T-cell (primary cell): ENCODE data around the gene SLC38A10. TPM values are rescaled to one million over a fixed set of nuclear protein-coding genes. Genes with fewer than 3 reads are reported as not detected.

Experiments used
- ATAC-seq, 4 experiments: fragments of 200-7000 bp in 3 of 4; fragments of 150-1000 bp in 1 of 4; cut with Tn5 transposase; replicated peaks in 1 of 4; 1 replicate in 3 of 4; 2 replicates in 1 of 4; pipeline ENCODE4 v1.10.0; 2021; ENCODE audit warnings: moderate library complexity in 3 of 4, mild to moderate bottlenecking in 2 of 4, moderate number of reproducible peaks in 1 of 4
- CTCF ChIA-PET, 2 donors: fragments of 300-600 bp; sonication (Branson Sonifier 250); formaldehyde crosslinking; loops; one replicate each; lab custom pipeline; 2022; ENCODE audit warnings: antibody characterized with exemption in 2 of 2; lab: Charles Lee
- POLR2A ChIA-PET, 2 donors: fragments of 300-600 bp; sonication (Branson Sonifier 250); formaldehyde crosslinking; loops; one replicate each; lab custom pipeline; 2022; ENCODE audit warnings: antibody characterized with exemption in 2 of 2; lab: Charles Lee
- DNase-seq, 35 experiments: peaks; one replicate each; pipeline versions ENCODE4 v3.0.0 to v3.0.0-alpha.2; 2013 to 2023
- H3K27ac ChIP-seq: one replicate; pipeline ENCODE4 v1.5.1; 2013; ENCODE audit warnings: low read length
- H3K27me3 ChIP-seq, 2 experiments: replicated peaks in 1 of 2; 1 replicate in 1 of 2; 2 replicates in 1 of 2; pipeline versions ENCODE4 v1.6.1 to v1.7.0; 2013; ENCODE audit warnings: low read length in 1 of 2, mixed read lengths in 1 of 2; ENCODE audit not compliant: control insufficient read depth in 2 of 2, insufficient read depth in 2 of 2; ENCODE audit errors: extremely low read depth in 1 of 2
- H3K36me3 ChIP-seq, 2 donors: 1 replicate in 1 of 2; 2 replicates in 1 of 2; pipeline versions ENCODE4 v1.6.1 to v1.7.0; 2013; ENCODE audit warnings: low read length in 1 of 2; ENCODE audit not compliant: control insufficient read depth in 2 of 2, insufficient read depth in 1 of 2; ENCODE audit errors: extremely low read depth in 1 of 2
- H3K4me1 ChIP-seq, 2 experiments: 1 replicate in 1 of 2; 2 replicates in 1 of 2; pipeline versions ENCODE4 v1.6.1 to v1.7.0; 2013; ENCODE audit warnings: low read length in 2 of 2, mixed read lengths in 1 of 2; ENCODE audit not compliant: insufficient read depth in 2 of 2, control insufficient read depth in 1 of 2; ENCODE audit errors: extremely low read depth in 1 of 2
- H3K4me3 ChIP-seq, 2 donors: 1 replicate in 1 of 2; 2 replicates in 1 of 2; pipeline versions ENCODE4 v1.5.1 to v1.7.0; 2013; ENCODE audit warnings: mild to moderate bottlenecking in 2 of 2, low read length in 1 of 2, moderate library complexity in 1 of 2; ENCODE audit not compliant: control insufficient read depth in 1 of 2; ENCODE audit errors: extremely low read depth in 1 of 2
- H3K9me3 ChIP-seq: 2 replicates; pipeline ENCODE4 v1.7.0; 2013
- H3K27ac Mint-ChIP-seq, 2 donors: one replicate each; pipeline ENCODE4 v1.8.0; 2020 to 2021; ENCODE audit warnings: mild to moderate bottlenecking in 2 of 2, mixed read lengths in 2 of 2
- H3K27me3 Mint-ChIP-seq, 2 donors: one replicate each; pipeline ENCODE4 v1.8.0; 2021 to 2022; ENCODE audit warnings: mixed read lengths in 2 of 2
- H3K36me3 Mint-ChIP-seq: one replicate; pipeline ENCODE4 v1.8.0; 2021; ENCODE audit warnings: mixed read lengths
- H3K4me1 Mint-ChIP-seq, 3 donors: one replicate each; pipeline ENCODE4 v1.8.0; 2020 to 2022; ENCODE audit warnings: mixed read lengths in 3 of 3, mild to moderate bottlenecking in 1 of 3
- H3K4me3 Mint-ChIP-seq, 3 donors: one replicate each; pipeline ENCODE4 v1.8.0; 2020 to 2022; ENCODE audit warnings: mild to moderate bottlenecking in 3 of 3, mixed read lengths in 3 of 3, moderate library complexity in 3 of 3
- H3K9me3 Mint-ChIP-seq, 3 donors: one replicate each; pipeline ENCODE4 v1.8.0; 2020 to 2022; ENCODE audit warnings: mixed read lengths in 3 of 3
- WGBS: methylation state at CpG from one replicate; pipeline ENCODE4 v1.1.5; 2013; ENCODE audit warnings: missing lambda C conversion rate; ENCODE audit not compliant: insufficient coverage; 5-methylcytosine and 5-hydroxymethylcytosine counted together
- total RNA-seq, 35 experiments: library from RNA in 6 of 35; stranded (reverse) in 6 of 35; fragments of 120-200 nt in 1 of 35; gene quantifications; one replicate each; pipeline versions ENCODE4 v1.2.1 to v1.2.4 and lab custom pipeline; 2013 to 2026

Gene SLC38A10
- total RNA-seq, 5 donors from 2014 or later (not counting 1 experiment from before 2014, with no cell fraction given) = 52.8 to 95.2 (median 82.3) TPM

- H3K4me3 Mint-ChIP-seq = no peak overlapping the region
- Histone ChIP-seq H3K4me1 (no peaks in the 10 kb centered on the region), H3K27me3 (no peaks in the 10 kb centered on the region), H3K9me3 (no peaks in the 10 kb centered on the region), H3K36me3 (peaks cover 30 to 84% of the 10 kb centered on the region in 2 donors), H3K4me3 (no peak overlapping the region), H3K27ac (no peak overlapping the region)
- 89% methylated on average over 10 of the region's 11 CpGs for WGBS
- H3K27me3 Mint-ChIP-seq = no peaks in the 10 kb centered on the region
- no peaks in the 10 kb centered on the region for H3K9me3 Mint-ChIP-seq
- POLR2A ChIA-PET = no interaction called here
- peaks cover 5 to 6% (median 6%) of the 10 kb centered on the region in 3 donors for H3K4me1 Mint-ChIP-seq
- H3K36me3 Mint-ChIP-seq = peaks cover 37% of the 10 kb centered on the region
- H3K27ac Mint-ChIP-seq = no peak overlapping the region
- CTCF ChIA-PET = no interaction called here
- ATAC-seq (no peak), DNase-seq (no peak)
Observed at GRCh38 chr17:81276781-81277180, 18.3 kb downstream of the SLC38A10 start.

GRCh38 chr17:81274471-81274855 is 20.6 kb downstream of the SLC38A10 start:
- Mint-ChIP-seq H3K4me1 (peaks cover 5 to 6% (median 5%) of the 10 kb centered on the region in 3 donors), H3K36me3 (peaks cover 39% of the 10 kb centered on the region), H3K27ac (no peak overlapping the region), H3K27me3 (no peaks in the 10 kb centered on the region), H3K4me3 (no peak overlapping the region), H3K9me3 (no peaks in the 10 kb centered on the region)
- no peak overlapping the region for H3K4me3 ChIP-seq
- ChIA-PET POLR2A (no interaction called here), CTCF (no interaction called here)
- no peaks in the 10 kb centered on the region for H3K27me3 ChIP-seq
- ATAC-seq (no peak), DNase-seq (no peak)
- H3K27ac ChIP-seq = no peak overlapping the region
- H3K9me3 ChIP-seq = no peaks in the 10 kb centered on the region
- 96% methylated on average over 14 of the region's 14 CpGs for WGBS
- peaks cover 21 to 88% of the 10 kb centered on the region in 2 donors for H3K36me3 ChIP-seq
- no peaks in the 10 kb centered on the region for H3K4me1 ChIP-seq

- Mint-ChIP-seq H3K27ac (no peak overlapping the region), H3K4me3 (no peak overlapping the region), H3K9me3 (no peaks in the 10 kb centered on the region), H3K36me3 (peaks cover 39% of the 10 kb centered on the region), H3K4me1 (peaks cover 5 to 6% (median 5%) of the 10 kb centered on the region in 3 donors), H3K27me3 (no peaks in the 10 kb centered on the region)
- ChIA-PET POLR2A (no interaction called here), CTCF (no interaction called here)
- WGBS = 98% methylated on average over 26 of the region's 31 CpGs
- ATAC-seq (no peak), DNase-seq (no peak)
- Histone ChIP-seq H3K27me3 (no peaks in the 10 kb centered on the region), H3K36me3 (peaks cover 18 to 85% of the 10 kb centered on the region in 2 donors), H3K27ac (no peak overlapping the region), H3K4me1 (no peaks in the 10 kb centered on the region), H3K9me3 (no peaks in the 10 kb centered on the region), H3K4me3 (no peak overlapping the region)
Observed at GRCh38 chr17:81273698-81274470, 21.2 kb downstream of the SLC38A10 start.

GRCh38 chr17:81272616-81273015 is 22.5 kb downstream of the SLC38A10 start:
- Mint-ChIP-seq H3K4me3 (peak overlapping the region in 1 of 3 donors; percentile 61), H3K36me3 (peaks cover 47% of the 10 kb centered on the region), H3K4me1 (peaks cover 5 to 7% (median 6%) of the 10 kb centered on the region in 3 donors), H3K27me3 (no peaks in the 10 kb centered on the region), H3K9me3 (no peaks in the 10 kb centered on the region), H3K27ac (peak overlapping the region; percentile 84 to 87)
- ATAC-seq (peak in 1 of 4 experiments; percentile 6), DNase-seq (no peak)
- H3K27ac ChIP-seq = no peak overlapping the region
- POLR2A ChIA-PET = no interaction called here
- 87% methylated on average over 11 of the region's 12 CpGs for WGBS
- peaks cover 9 to 82% of the 10 kb centered on the region in 2 donors for H3K36me3 ChIP-seq
- H3K4me3 ChIP-seq = no peak overlapping the region
- CTCF ChIA-PET = no interaction called here
- no peaks in the 10 kb centered on the region for H3K27me3 ChIP-seq
- H3K4me1 ChIP-seq = no peaks in the 10 kb centered on the region
- H3K9me3 ChIP-seq = no peaks in the 10 kb centered on the region

GRCh38 chr17:81271226-81271625 is 23.9 kb downstream of the SLC38A10 start:
- peaks cover 9 to 79% of the 10 kb centered on the region in 2 donors for H3K36me3 ChIP-seq
- no peaks in the 10 kb centered on the region for H3K27me3 ChIP-seq
- WGBS = 100% methylated on average over 12 of the region's 12 CpGs
- H3K4me3 ChIP-seq = no peak overlapping the region
- Mint-ChIP-seq H3K36me3 (peaks cover 43% of the 10 kb centered on the region), H3K9me3 (no peaks in the 10 kb centered on the region), H3K4me1 (peaks cover 5 to 10% (median 6%) of the 10 kb centered on the region in 3 donors), H3K27ac (no peak overlapping the region), H3K27me3 (no peaks in the 10 kb centered on the region), H3K4me3 (no peak overlapping the region)
- no peak for ATAC-seq
- H3K4me1 ChIP-seq = no peaks in the 10 kb centered on the region
- H3K9me3 ChIP-seq = no peaks in the 10 kb centered on the region
- no peak for DNase-seq
- CTCF ChIA-PET = no interaction called here
- POLR2A ChIA-PET = no interaction called here
- no peak overlapping the region for H3K27ac ChIP-seq

GRCh38 chr17:81270279-81270678 is 24.8 kb downstream of the SLC38A10 start:
- H3K4me1 Mint-ChIP-seq = peaks cover 5 to 11% (median 10%) of the 10 kb centered on the region in 3 donors
- H3K4me3 Mint-ChIP-seq = no peak overlapping the region
- 84% methylated on average over 18 of the region's 18 CpGs for WGBS
- Histone ChIP-seq H3K27ac (no peak overlapping the region), H3K4me3 (no peak overlapping the region), H3K27me3 (no peaks in the 10 kb centered on the region), H3K9me3 (no peaks in the 10 kb centered on the region), H3K36me3 (peaks cover 9 to 81% of the 10 kb centered on the region in 2 donors), H3K4me1 (no peaks in the 10 kb centered on the region)
- no peak overlapping the region for H3K27ac Mint-ChIP-seq
- H3K27me3 Mint-ChIP-seq = no peaks in the 10 kb centered on the region
- no peaks in the 10 kb centered on the region for H3K9me3 Mint-ChIP-seq
- ATAC-seq (no peak), DNase-seq (no peak)
- H3K36me3 Mint-ChIP-seq = peaks cover 45% of the 10 kb centered on the region
- ChIA-PET CTCF (no interaction called here), POLR2A (no interaction called here)
